ENCODE measurements around the gene WWC2.

GRCh38 chr4:183323295-183323694 lies 224.2 kb downstream of the WWC2 start:
- no peak for TF ChIP-seq EZH2 (IDR thresholded peaks at IDR 0.05)
- no peak for TF ChIP-seq POLR2AphosphoS5 (IDR thresholded peaks at IDR 0.05; ENCODE audit: borderline replicate concordance, low read depth, low read length)
- no peak for TF ChIP-seq FOXP2 (optimal IDR thresholded peaks at IDR 0.05; ENCODE audit: control extremely low read depth, extremely low read length, insufficient read depth)
